GM23248 (cell line): Measurements from ENCODE around the gene ACTA2.

Experiments used
- EZH2 ChIP-seq: fragments of 200-600 bp; sonication (generic); IDR thresholded peaks from 2 replicates; pipeline ENCODE4 v1.6.1; 2018; ENCODE audit warnings: antibody characterized with exemption, mild to moderate bottlenecking; ENCODE audit not compliant: insufficient read depth, poor library complexity, severe bottlenecking
- EZH2phosphoT487 ChIP-seq: fragments of 200-600 bp; sonication (generic); IDR thresholded peaks from 2 replicates; pipeline ENCODE4 v1.6.1; 2018; ENCODE audit warnings: antibody characterized with exemption, moderate library complexity, mild to moderate bottlenecking, low read depth; ENCODE audit not compliant: insufficient read depth

DNA sequence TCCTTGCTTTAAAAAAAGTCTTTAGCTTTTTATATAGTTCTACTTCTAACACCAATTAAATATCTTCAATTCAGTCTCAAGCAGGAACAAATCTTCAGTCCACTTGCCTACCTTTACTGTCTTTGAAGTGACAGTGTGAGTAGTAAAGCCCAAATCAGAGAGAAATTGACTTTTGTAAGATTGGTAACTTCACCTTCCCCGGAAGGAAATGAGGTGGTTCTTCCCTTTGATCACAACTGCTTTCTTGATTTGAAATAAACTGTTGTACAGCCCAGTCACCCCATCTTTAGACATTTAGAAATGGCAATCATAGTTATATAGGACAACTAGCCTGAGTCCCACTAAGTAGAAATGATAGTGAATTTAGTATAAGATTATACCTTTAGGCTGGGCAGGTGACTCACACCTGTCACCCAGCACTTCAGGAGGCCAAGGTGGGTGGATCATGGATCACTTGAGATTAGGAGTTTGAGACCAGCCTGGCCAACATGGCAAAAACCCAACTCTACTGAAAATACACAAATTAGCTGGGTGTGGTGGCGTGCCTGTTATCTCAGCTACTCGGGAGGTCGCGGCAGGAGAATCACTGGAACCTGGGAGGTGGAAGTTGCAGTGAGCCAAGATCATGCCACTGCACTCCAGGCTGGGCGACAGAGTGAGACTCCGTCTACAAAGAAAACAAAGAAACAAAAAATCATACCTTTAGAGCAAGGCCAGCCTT, 42.7 kb upstream of the ACTA2 start:
- no peak for TF ChIP-seq EZH2
- TF ChIP-seq EZH2phosphoT487, result no peak
